ENCODE results near the gene TEX53.

Gene TEX53

GRCh38 chr9:114652776-114653555 is 4.6 kb downstream of the TEX53 start:
- DNase-seq (ENCODE audit: low read depth in 2 of 2), result peak in 1 of 2 donors; percentile 69
- H3K4me3 ChIP-seq (replicated peaks in 1 of 2; ENCODE audit: low read depth in 2 of 2, low read length in 2 of 2), result no peak overlapping the region
- no peak for TF ChIP-seq CTCF (IDR thresholded peaks at IDR 0.05; ENCODE audit: low read depth, low read length)

GRCh38 chr9:114643896-114644295 is 13.7 kb downstream of the TEX53 start:
- H3K4me3 ChIP-seq (replicated peaks in 1 of 2; ENCODE audit: low read depth in 2 of 2, low read length in 2 of 2), result no peak overlapping the region
- TF ChIP-seq CTCF (IDR thresholded peaks at IDR 0.05; ENCODE audit: low read depth, low read length), result no peak
- peak in 1 of 2 donors; percentile 14 for DNase-seq (ENCODE audit: low read depth in 2 of 2)

GRCh38 chr9:114643001-114643400 is 14.6 kb downstream of the TEX53 start:
- DNase-seq (ENCODE audit: low read depth in 2 of 2), result no peak
- no peak overlapping the region for H3K4me3 ChIP-seq (replicated peaks in 1 of 2; ENCODE audit: low read depth in 2 of 2, low read length in 2 of 2)
- no peak for TF ChIP-seq CTCF (IDR thresholded peaks at IDR 0.05; ENCODE audit: low read depth, low read length)

- TF ChIP-seq CTCF (IDR thresholded peaks at IDR 0.05; ENCODE audit: low read depth, low read length), result no peak
- no peak overlapping the region for H3K4me3 ChIP-seq (replicated peaks in 1 of 2; ENCODE audit: low read depth in 2 of 2, low read length in 2 of 2)
- no peak for DNase-seq (ENCODE audit: low read depth in 2 of 2)
Measured at GRCh38 chr9:114641967-114642366, 15.6 kb downstream of the TEX53 start.

GRCh38 chr9:114638404-114638803 is 19.2 kb downstream of the TEX53 start:
- no peak overlapping the region for H3K4me3 ChIP-seq (replicated peaks in 1 of 2; ENCODE audit: low read depth in 2 of 2, low read length in 2 of 2)
- no peak for DNase-seq (ENCODE audit: low read depth in 2 of 2)
- TF ChIP-seq CTCF (IDR thresholded peaks at IDR 0.05; ENCODE audit: low read depth, low read length), result no peak

GRCh38 chr9:114634387-114634786 is 23.2 kb downstream of the TEX53 start:
- TF ChIP-seq CTCF (IDR thresholded peaks at IDR 0.05; ENCODE audit: low read depth, low read length), result no peak
- no peak overlapping the region for H3K4me3 ChIP-seq (replicated peaks in 1 of 2; ENCODE audit: low read depth in 2 of 2, low read length in 2 of 2)
- no peak for DNase-seq (ENCODE audit: low read depth in 2 of 2)

All from cardiac fibroblast (primary cell).